Panc1 (cell line): ENCODE results near the gene NFKBIB. TPM values are rescaled to one million over a fixed set of nuclear protein-coding genes. Genes with fewer than 3 reads are reported as not detected.

Source experiments
- ATAC-seq: fragments of 200-7000 bp; cut with Tn5 transposase; 2 replicates; pipeline ENCODE4 v1.9.1; 2020; ENCODE audit warnings: mild to moderate bottlenecking, moderate library complexity
- BruUV-seq: library from RNA; stranded (reverse); fragments of 400-500 nt; replicated peaks from 2 replicates; lab custom pipeline; 2021; lab: Mats Ljungman, UMichigan
- CTCF ChIA-PET: fragments of 300-600 bp; sonication (Branson Sonifier 250); formaldehyde crosslinking; loops from one replicate; lab custom pipeline; 2022; ENCODE audit warnings: antibody characterized with exemption; lab: Charles Lee
- POLR2A ChIA-PET: fragments of 300-600 bp; sonication (Branson Sonifier 250); formaldehyde crosslinking; loops from one replicate; lab custom pipeline; 2022; ENCODE audit warnings: antibody characterized with exemption; lab: Charles Lee
- DNase-seq: peaks from one replicate; pipeline ENCODE4 v3.0.0-alpha.2; 2010; ENCODE audit warnings: low read depth, low spot score
- H3K27ac ChIP-seq: 2 replicates; pipeline ENCODE4 v1.5.1; 2011; ENCODE audit warnings: mild to moderate bottlenecking, low read length, inconsistent platforms
- H3K27me3 ChIP-seq: fragments of 200-500 bp; sonication (Bioruptor generic); 2 replicates; pipeline ENCODE4 v1.6.0; 2014; ENCODE audit warnings: low read length, inconsistent platforms; ENCODE audit not compliant: control insufficient read depth, insufficient read depth
- H3K36me3 ChIP-seq: fragments of 200-500 bp; sonication (Bioruptor generic); 2 replicates; pipeline ENCODE4 v1.5.1; 2014; ENCODE audit warnings: inconsistent platforms, mild to moderate bottlenecking, low read length, moderate library complexity; ENCODE audit not compliant: control insufficient read depth, insufficient read depth
- H3K4me1 ChIP-seq: 2 replicates; pipeline ENCODE4 v1.5.1; 2011; ENCODE audit warnings: inconsistent platforms, mild to moderate bottlenecking, low read length, moderate library complexity; ENCODE audit not compliant: control insufficient read depth, insufficient read depth
- H3K4me3 ChIP-seq, 2 experiments: 2 replicates each; pipeline ENCODE4 v1.5.1; 2011 to 2012; ENCODE audit warnings: low read depth in 2 of 2, low read length in 2 of 2, mild to moderate bottlenecking in 2 of 2, inconsistent platforms in 1 of 2, moderate library complexity in 1 of 2
- H3K9me3 ChIP-seq: fragments of 200-500 bp; sonication (Bioruptor generic); 2 replicates; pipeline ENCODE4 v1.5.1; 2014; ENCODE audit warnings: low read depth, mild to moderate bottlenecking, inconsistent platforms, low read length, moderate library complexity; ENCODE audit not compliant: control insufficient read depth, insufficient read depth
- CTCF ChIP-seq: fragments of 450-650 bp; IDR thresholded peaks from 2 replicates; pipeline ENCODE4 v1.5.1; 2017; ENCODE audit warnings: mild to moderate bottlenecking
- POLR2AphosphoS5 ChIP-seq: IDR thresholded peaks from 2 replicates; pipeline ENCODE4 v1.6.1; 2012; ENCODE audit warnings: mild to moderate bottlenecking, low read depth, low read length, moderate library complexity
- REST ChIP-seq, 2 experiments: IDR thresholded peaks; 2 replicates each; pipeline ENCODE4 v1.6.1; 2011 to 2012; ENCODE audit warnings: low read depth in 2 of 2, control low read depth in 1 of 2, low read length in 1 of 2, mild to moderate bottlenecking in 1 of 2, moderate library complexity in 1 of 2; ENCODE audit not compliant: insufficient read depth in 1 of 2
- SIN3A ChIP-seq: IDR thresholded peaks from 2 replicates; pipeline ENCODE4 v1.6.1; 2012; ENCODE audit warnings: low read depth, mild to moderate bottlenecking, low read length, moderate library complexity, borderline replicate concordance; ENCODE audit not compliant: insufficient read depth
- TCF7L2 ChIP-seq: IDR thresholded peaks from 2 replicates; pipeline ENCODE4 v1.6.1; 2011; ENCODE audit warnings: mild to moderate bottlenecking, low read depth, low read length, inconsistent platforms
- in situ Hi-C: cut with HindIII; loops from 2 replicates; pipeline ENCODE4 v1.10.0; 2016; ENCODE audit warnings: low sequenced_read_pairs, low pct_unique_long_range_greater_than_20kb
- intact Hi-C: fragments of 100-400 bp; cut with micrococcal nuclease; formaldehyde crosslinking; loops from one replicate; pipeline ENCODE4 v1.10.0; 2022; ENCODE audit not compliant: unreplicated experiment
- total RNA-seq: library from RNA; stranded (reverse); gene quantifications from one replicate; pipeline ENCODE4 v1.2.1, GENCODE V29; 2021; ENCODE audit not compliant: unreplicated experiment

Gene NFKBIB
- total RNA-seq, 1 experiment from 2014 or later: 185 TPM

GRCh38 chr19:38944981-38945506 is 45.3 kb downstream of the NFKBIB start:
- Histone ChIP-seq H3K27me3 (no peaks in the 10 kb centered on the region), H3K36me3 (peaks cover 13% of the 10 kb centered on the region), H3K4me3 (no peak overlapping the region), H3K9me3 (no peaks in the 10 kb centered on the region), H3K4me1 (no peaks in the 10 kb centered on the region), H3K27ac (no peak overlapping the region)
- ChIA-PET POLR2A (no interaction called here), CTCF (interaction anchor here (0.6 to 1.3 kb wide), 2 partner anchors 13 to 15 kb away, joined by 3 to 14 read pairs; partner anchors contain the start of genes MRPS12 and SARS2)
- intact Hi-C loops (loop anchor here (10.0 kb wide), 1 partner anchor 390 kb away; the partner anchor contains the start of gene GMFG), in situ Hi-C loops (no loop called here)
- BruUV-seq: no TSS peak
- TF ChIP-seq POLR2AphosphoS5: no peak
- TF ChIP-seq SIN3A: no peak
- TF ChIP-seq TCF7L2: no peak
- no peak for TF ChIP-seq CTCF
- TF ChIP-seq REST (IDR thresholded peaks at IDR 0.05; ENCODE audit: insufficient read depth in 1 of 2, low read depth in 2 of 2, low read length in 1 of 2): no peak
- ATAC-seq (peak; percentile 17), DNase-seq (no peak)

- no peaks in the 10 kb centered on the region for H3K9me3 ChIP-seq
- BruUV-seq: no TSS peak
- no peaks in the 10 kb centered on the region for H3K4me1 ChIP-seq
- H3K4me3 ChIP-seq: no peak overlapping the region
- in situ Hi-C loops (no loop called here), intact Hi-C loops (loop anchor here (10.0 kb wide), 1 partner anchor 389 kb away; the partner anchor contains the start of gene GMFG)
- DNase-seq: no peak
- ATAC-seq: peak; percentile 21
- H3K36me3 ChIP-seq: peaks cover 13% of the 10 kb centered on the region
- no peaks in the 10 kb centered on the region for H3K27me3 ChIP-seq
- no peak overlapping the region for H3K27ac ChIP-seq
- CTCF ChIA-PET: interaction anchor here (0.7 to 1.3 kb wide), 2 partner anchors 15 to 225 kb away, joined by 3 to 14 read pairs; partner anchors contain the start of genes MRPS12 and SARS2
- no peak for TF ChIP-seq TCF7L2
- 0 out of 2 replicates have a peak, but pooled peaks have one; percentile 46 for TF ChIP-seq POLR2AphosphoS5
- POLR2A ChIA-PET: no interaction called here
Measured at GRCh38 chr19:38945562-38946228, 45.9 kb downstream of the NFKBIB start.
